Measurements from ENCODE around the gene ARFGAP1. TPM values are rescaled to one million over a fixed set of nuclear protein-coding genes. Genes with fewer than 3 reads are reported as not detected.

ARFGAP1 gene
- polyA plus RNA-seq, 1 donor (not counting 4 experiments of a cell fraction or from before 2014, with no cell fraction given), result 31.5 TPM

- H3K27ac ChIP-seq (ENCODE audit: control insufficient read depth, insufficient read depth, low read length), result no peak overlapping the region
- H3K9me3 ChIP-seq (ENCODE audit: control insufficient read depth, low read depth, low read length), result peaks cover 4% of the 10 kb centered on the region
- no peaks in the 10 kb centered on the region for H3K4me1 ChIP-seq (ENCODE audit: control insufficient read depth, extremely low read depth, insufficient read depth, low read length)
- H3K36me3 ChIP-seq (ENCODE audit: control insufficient read depth in 2 of 2, extremely low read depth in 1 of 2, insufficient read depth in 2 of 2, low read length in 2 of 2), result no peaks in the 10 kb centered on the region
- no peak overlapping the region for H2AFZ ChIP-seq (ENCODE audit: control insufficient read depth, low read length)
- no peak for DNase-seq (ENCODE audit: low read depth, low spot score)
- H3K4me2 ChIP-seq (ENCODE audit: control insufficient read depth, extremely low read depth, insufficient read depth, low read depth, low read length), result no peak overlapping the region
- H4K20me1 ChIP-seq (ENCODE audit: control insufficient read depth, extremely low read depth, insufficient read depth, low read length), result no peaks in the 10 kb centered on the region
- H3K4me3 ChIP-seq (ENCODE audit: control insufficient read depth in 2 of 3, extremely low read depth in 1 of 3, insufficient read depth in 2 of 3, low read depth in 1 of 3, low read length in 3 of 3), result no peak overlapping the region
- peaks cover 33% of the 10 kb centered on the region for H3K27me3 ChIP-seq (ENCODE audit: control insufficient read depth, extremely low read depth, insufficient read depth, low read length)
- dilution Hi-C loops (cut with MboI; ENCODE audit: extremely low pct_ligation_motif_present, low sequenced_read_pairs), result no loop called here
- no peak overlapping the region for H3K9ac ChIP-seq (ENCODE audit: control insufficient read depth, extremely low read depth, insufficient read depth, low read length)
- no peak for FAIRE-seq
- no peaks in the 10 kb centered on the region for H3K9me1 ChIP-seq (ENCODE audit: control insufficient read depth, extremely low read depth, insufficient read depth, low read length)
- TF ChIP-seq CTCF (optimal IDR thresholded peaks at IDR 0.05 in 1 of 3, IDR thresholded peaks at IDR 0.05 in 1 of 3, conservative IDR thresholded peaks at IDR 0.05 in 1 of 3; ENCODE audit: extremely low read depth in 1 of 3, insufficient read depth in 2 of 3, low read length in 3 of 3) (no peak), EZH2 (IDR thresholded peaks at IDR 0.05; ENCODE audit: low read length) (no peak)
- no peaks in the 10 kb centered on the region for H3K79me2 ChIP-seq (ENCODE audit: control insufficient read depth, insufficient read depth, low read length)
Observed at GRCh38 chr20:63337786-63338420, 65.3 kb downstream of the ARFGAP1 start.

Small RNA genes within 50 kb of the gene (small RNA-seq; reads per million reads assigned to genes)
- gene MIR3196 (ENCODE audit: insufficient read length in 3 of 3, low read depth in 3 of 3, low replicate concordance in 1 of 3), result 0 to 1.7 (median 0) reads per million in 3 experiments
- 0 to 0.07 (median 0) reads per million in 3 experiments for gene MIR4326 (ENCODE audit: insufficient read length in 3 of 3, low read depth in 3 of 3, low replicate concordance in 1 of 3)
- gene RNU6-994P (ENCODE audit: insufficient read length in 3 of 3, low read depth in 3 of 3, low replicate concordance in 1 of 3), result 0 to 0.50 (median 0.33) reads per million in 3 experiments

Other genes starting within 250 kb of the ARFGAP1 start
- 23.4 to 34.8 TPM (median 26.4 TPM) in 3 replicates for gene YTHDF1, start 56.7 kb upstream of the ARFGAP1 start, polyA plus RNA-seq
- not detected in 3 replicates for gene BIRC7, start 36.9 kb upstream of the ARFGAP1 start, polyA plus RNA-seq
- not detected in 3 replicates for gene NKAIN4, start 18.4 kb upstream of the ARFGAP1 start, polyA plus RNA-seq
- not detected in 3 replicates for gene COL20A1, start 20.4 kb downstream of the ARFGAP1 start, polyA plus RNA-seq
- gene CHRNA4, start 88.5 kb downstream of the ARFGAP1 start, polyA plus RNA-seq, result not detected in 3 replicates
- gene KCNQ2, start 199.8 kb downstream of the ARFGAP1 start, polyA plus RNA-seq, result 0.12 TPM in 1 of 3 replicates, not detected in the others
- 0.12 to 0.77 TPM (median 0.31 TPM) in 3 replicates for gene EEF1A2, start 226.3 kb downstream of the ARFGAP1 start, polyA plus RNA-seq
- gene PPDPF, start 248.0 kb downstream of the ARFGAP1 start, polyA plus RNA-seq, result 8.8 to 68.4 TPM (median 16.4 TPM) in 3 replicates